Erythroblast (primary cell): ENCODE data around the gene ADAM12.

Experiments
- DNase-seq, 2 experiments: peaks; one replicate each; lab custom pipeline; 2025; lab: John Stamatoyannopoulos, UW
- GATA1 ChIP-seq: IDR thresholded peaks from 2 replicates; pipeline ENCODE4 v1.6.1; 2011; ENCODE audit warnings: low read depth, mild to moderate bottlenecking, control low read depth, low read length, moderate library complexity
- POLR2A ChIP-seq: IDR thresholded peaks from 2 replicates; pipeline ENCODE4 v1.6.1; 2011; ENCODE audit warnings: mild to moderate bottlenecking, low read length

Gene ADAM12

DNA sequence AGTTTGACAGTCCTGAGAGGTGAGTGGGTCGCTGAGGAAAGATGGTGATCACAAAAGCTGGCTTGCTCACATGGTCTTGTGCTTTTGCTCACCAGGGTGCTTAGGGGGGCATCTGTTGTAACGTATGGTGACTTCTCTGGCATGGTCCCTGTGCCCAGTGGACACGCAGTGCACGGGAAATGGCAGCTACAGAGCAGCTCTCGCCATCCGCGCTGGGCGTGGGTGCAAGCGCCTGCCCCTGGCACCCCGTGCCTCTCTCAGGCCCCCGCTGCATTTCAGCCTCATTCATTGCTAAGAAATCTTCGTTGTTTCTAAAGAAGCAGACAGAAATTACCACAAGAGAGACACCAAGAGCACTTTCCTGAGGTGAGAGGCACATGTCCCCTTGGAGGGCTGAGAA, 390.7 kb downstream of the ADAM12 start:
- TF ChIP-seq POLR2A (no peak), GATA1 (no peak)
- DNase-seq = no peak

DNA sequence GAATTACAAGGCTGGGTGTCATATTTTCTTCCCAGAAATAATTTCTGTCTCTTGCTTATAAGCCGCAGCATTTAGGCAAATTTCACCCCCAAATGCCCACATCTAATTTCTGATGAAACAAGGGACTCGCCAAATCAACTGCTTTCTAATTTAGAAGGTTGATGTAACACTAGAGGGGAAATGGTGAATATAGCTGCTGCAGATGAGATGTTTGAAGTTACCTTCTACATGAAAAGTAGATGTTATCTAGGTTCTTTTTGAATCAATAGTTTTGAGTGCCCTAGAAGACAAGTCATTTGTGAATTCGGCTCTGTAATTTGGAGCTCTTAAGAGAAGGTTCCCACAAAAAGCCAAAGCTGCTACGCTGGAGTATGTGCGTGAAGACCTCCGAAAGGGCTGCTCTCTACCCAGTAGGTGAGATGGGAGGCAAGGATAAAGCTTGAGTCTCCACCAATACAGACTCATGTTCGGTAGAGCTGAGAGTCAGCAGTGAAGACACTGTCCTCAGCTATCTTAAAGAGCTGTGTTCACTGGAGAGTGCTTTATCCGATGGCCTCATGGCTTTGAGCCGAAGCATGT, 392.5 kb downstream of the ADAM12 start:
- DNase-seq = no peak
- TF ChIP-seq GATA1 (no peak), POLR2A (no peak)

DNA sequence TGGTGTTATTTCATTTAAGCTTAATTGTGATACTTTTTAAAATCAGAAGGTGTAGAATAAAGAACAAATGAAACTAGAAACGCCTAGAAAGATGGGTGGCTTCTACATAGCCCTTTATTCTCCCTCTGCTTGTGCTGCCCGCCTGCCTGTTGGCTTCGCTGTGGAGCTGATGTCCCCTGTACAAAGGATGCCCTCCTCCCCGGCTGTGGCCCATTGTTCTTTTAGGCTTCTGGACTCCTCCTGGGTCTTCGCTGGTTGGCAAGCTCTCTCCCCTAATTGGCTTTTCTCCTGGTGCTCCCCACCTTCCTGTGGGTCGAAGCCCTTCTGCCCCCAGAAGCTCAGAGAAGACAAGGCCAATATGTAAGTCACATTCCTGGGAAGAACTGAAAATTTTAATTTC, 393.7 kb downstream of the ADAM12 start:
- DNase-seq = no peak
- TF ChIP-seq GATA1 (no peak), POLR2A (no peak)

DNA sequence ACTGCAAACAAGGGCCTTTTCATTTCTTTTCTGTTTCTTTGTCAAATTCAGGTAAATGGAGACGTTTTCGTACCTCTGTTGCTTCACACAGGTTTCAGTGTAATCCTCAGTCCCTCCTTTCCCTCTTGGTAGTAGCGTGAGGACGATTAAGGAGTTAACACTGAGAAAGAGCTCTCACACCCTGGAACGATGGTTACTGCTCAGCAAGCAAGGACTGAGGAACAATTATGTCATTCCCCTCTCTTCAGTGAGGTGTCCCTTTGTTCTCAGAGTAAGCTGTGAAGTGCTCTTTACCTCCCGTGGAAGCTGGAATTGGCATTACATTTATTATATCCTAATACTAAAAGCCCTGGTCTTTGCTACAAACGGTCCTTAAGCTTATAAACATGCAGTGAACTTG, 396.0 kb downstream of the ADAM12 start:
- DNase-seq = no peak
- TF ChIP-seq GATA1 (no peak), POLR2A (no peak)

DNA sequence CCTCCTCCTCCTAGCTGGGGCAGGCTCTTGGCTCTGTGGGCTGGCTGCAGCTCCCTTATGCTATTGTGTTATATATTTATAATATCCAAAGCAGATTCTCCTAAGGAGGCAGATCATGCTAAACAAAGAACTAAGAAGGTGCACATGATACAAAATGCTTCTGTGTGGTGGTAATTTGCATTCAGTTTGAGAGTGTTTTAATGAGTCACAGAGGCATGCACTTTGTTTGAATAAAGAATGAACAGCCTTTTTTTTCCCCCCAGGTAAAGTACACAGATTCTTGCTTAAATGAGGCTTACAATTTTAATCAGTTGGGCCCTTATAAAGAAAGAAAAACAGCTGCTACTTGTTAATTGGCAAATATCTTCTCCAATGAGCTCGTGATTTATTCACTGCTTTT, 396.9 kb downstream of the ADAM12 start:
- TF ChIP-seq POLR2A = no peak
- no peak for DNase-seq

DNA sequence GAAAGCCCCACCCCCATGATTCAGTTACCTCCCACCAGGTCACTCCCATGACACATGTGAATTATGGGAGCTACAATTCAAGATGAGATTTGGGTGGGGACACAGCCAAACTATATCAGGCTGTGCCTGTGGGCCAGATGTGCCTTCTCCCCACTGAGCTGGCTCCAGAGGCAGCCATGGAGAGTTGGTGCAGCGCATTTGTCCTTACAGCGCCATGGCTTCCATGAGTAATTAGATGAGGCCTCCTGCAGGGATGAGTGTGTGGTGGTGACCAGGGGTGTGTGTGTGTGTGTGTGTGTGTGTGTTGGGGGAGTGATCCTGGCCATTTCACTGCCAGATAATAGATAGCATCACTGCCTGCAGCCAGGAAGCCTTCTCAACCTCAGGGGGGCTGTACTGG, 397.3 kb downstream of the ADAM12 start:
- TF ChIP-seq GATA1 (no peak), POLR2A (no peak)
- DNase-seq = no peak

DNA sequence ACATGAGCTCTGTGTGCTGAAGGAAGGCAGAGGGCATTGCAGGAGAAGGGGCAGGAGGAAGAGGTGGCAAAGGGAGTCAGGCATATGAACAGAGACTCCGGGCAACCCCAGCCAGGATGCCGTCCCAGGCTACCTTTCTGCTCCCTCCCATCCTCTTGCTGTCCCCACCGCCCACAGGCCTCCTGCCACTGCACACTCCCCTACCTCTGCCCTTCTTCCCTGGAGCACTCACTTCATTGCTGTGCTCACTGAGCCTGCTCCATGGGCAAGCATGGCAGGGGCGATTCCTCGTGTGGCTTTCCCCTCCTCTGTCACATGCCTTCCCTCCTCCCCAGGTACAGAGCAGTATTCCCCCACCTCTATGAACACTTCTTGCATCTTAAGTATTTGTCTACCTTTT, 398.5 kb downstream of the ADAM12 start:
- no peak for DNase-seq
- TF ChIP-seq POLR2A (no peak), GATA1 (no peak)

DNA sequence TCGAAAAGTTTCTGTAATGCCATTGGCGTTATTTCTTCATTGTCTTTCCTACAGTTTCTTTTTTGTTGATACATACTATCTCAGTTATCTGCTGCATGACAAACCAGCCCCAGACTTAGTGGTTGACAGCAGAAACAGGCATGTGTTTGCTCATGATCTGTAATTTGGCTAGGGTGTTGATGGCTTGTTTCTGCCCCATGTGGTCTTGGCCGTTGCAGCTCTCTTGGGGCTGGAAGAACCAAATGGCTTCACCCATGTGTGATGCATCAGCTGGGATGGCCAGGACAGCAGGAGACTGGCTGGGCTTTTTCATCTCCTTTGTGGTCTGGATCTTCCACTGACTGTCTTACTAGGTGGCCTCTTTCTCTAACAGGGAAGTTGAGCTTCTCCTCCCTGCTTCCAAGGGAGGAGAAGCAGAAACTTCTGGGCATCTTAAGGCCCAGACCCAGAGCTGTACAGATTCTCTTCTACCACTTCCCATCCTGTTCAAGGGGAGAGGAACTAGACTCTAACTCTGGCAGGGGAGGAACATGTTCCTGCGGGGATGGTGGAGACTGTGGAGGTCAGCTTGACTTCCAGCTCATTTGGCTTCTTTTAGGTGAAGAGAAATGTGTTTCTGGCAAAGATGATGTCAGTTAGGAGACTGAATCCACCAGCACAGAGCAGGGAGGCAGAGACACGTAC, 402.6 kb downstream of the ADAM12 start:
- no peak for TF ChIP-seq GATA1
- no peak for TF ChIP-seq POLR2A
- DNase-seq = no peak

DNA sequence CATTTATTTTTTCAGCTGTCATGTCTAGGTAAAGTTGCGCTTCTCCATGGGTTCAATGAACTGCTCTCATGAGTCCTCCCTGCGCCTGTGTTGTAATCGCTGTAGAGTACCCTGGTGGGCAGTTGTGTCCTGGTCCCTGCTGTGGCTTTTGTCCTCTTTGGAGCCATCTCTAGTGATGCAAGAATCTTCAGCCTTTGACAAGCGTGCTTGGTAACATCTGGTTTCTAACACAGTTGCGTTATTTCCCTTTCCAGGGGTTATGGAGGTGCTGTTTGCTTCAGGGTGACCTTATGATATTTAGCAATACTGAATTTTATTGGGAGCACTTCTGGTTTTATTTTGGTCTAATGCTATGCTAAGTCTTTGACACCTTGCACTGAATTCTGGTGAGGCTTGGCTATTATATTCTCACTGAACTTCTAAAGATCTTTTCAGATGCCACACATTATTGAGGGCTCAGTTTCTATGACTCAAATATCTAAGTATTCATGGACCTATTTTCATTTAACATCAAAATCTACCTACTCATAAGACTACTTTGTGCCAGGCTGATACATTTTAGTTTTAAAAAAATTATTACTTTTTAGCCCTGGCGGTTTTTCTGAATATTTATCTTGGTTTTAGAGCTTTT, 403.3 kb downstream of the ADAM12 start:
- TF ChIP-seq GATA1 (no peak), POLR2A (no peak)
- DNase-seq = no peak

DNA sequence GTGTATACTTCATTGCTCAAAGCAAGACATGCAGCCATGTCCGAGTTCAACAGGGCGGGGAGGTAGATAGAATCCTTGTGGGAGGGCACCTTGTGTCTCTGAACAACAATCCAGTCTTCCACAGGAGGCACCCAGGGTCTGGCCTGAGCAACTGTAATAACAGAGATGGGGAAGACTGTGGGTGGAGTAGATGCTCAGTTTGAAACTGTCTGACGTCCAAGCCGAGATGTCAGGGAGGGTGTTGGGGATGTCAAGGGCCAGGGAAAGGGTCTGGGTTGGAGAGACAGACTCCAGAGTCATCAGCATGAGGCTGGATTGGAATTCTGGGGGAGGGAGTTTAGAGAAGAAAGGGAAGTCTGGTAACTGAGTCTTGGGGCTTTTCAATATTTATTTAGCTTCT, 403.9 kb downstream of the ADAM12 start:
- TF ChIP-seq POLR2A (no peak), GATA1 (no peak)
- DNase-seq = no peak

DNA sequence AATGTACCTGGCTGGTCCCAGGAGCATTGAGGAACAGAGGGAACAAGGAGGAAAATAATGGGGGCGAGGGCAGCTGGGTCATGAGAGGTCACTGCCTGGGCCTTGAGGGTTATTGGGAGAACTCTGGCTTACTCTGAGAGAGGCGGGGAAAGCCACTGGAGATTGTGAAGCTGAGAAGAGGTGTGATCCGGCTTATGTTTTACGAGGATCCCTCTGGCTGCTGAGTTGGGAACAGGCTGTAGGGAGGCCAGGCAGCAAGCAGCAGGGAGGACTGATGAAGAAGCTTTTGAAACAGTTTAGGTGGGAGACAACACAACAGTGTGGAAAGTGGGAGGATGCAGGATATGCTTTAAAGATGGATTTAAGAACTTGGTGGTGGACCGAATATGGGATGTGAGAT, 404.6 kb downstream of the ADAM12 start:
- TF ChIP-seq GATA1 (no peak), POLR2A (no peak)
- DNase-seq = no peak

DNA sequence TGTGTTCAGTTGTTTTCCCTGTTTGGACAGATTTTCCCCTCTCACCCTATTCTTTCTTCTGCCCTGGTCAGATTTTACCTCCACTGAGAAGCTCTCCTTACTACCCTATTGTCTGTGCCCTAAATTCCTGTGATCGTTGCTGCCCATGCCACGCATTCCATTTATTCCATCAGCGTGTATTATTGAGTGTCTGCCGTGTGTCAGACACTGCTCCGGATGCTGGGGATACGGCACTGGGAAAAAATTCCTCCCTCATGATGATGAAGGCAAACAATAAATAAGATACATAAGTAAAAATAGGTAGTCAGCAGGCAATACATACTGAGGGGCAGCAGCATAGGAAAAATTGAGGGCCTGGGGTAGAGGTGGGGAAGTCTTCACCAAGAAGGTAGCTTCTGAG, 405.1 kb downstream of the ADAM12 start:
- no peak for DNase-seq
- no peak for TF ChIP-seq GATA1
- TF ChIP-seq POLR2A = no peak

DNA sequence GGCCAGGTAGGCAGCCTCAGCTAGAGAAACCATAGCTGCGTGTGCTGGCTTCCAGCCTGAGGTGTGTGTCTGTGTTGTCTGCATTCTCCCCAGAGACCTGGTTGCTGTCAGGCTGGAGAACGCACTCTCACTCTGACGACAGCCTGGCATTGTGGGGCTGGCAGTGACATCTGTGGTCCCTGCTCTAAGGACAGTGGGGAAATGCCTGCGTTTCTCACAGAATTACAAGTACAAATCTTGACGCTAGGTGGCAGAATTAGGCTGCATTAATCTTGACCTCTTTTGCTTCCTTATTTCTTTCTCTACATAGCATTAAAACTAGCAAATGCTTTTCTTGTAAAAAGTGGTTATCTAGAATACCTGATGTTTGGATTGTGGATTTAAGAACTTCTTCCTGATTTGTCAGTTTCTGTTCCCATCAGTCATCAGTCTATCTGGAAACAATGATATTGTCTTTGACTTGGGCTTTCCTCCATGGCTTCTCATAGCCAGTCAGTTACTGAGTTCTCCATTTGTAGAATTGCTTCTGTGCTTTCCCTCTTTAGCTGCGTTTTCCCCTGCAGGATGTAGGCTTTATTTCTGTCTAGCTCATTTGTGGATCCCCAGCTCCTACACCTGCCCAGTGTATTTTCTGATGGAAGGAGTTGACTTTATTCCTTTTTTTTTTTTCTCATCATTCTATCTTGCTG, 405.9 kb downstream of the ADAM12 start:
- no peak for TF ChIP-seq GATA1
- TF ChIP-seq POLR2A = no peak
- DNase-seq = peak; percentile 55 to 78

DNA sequence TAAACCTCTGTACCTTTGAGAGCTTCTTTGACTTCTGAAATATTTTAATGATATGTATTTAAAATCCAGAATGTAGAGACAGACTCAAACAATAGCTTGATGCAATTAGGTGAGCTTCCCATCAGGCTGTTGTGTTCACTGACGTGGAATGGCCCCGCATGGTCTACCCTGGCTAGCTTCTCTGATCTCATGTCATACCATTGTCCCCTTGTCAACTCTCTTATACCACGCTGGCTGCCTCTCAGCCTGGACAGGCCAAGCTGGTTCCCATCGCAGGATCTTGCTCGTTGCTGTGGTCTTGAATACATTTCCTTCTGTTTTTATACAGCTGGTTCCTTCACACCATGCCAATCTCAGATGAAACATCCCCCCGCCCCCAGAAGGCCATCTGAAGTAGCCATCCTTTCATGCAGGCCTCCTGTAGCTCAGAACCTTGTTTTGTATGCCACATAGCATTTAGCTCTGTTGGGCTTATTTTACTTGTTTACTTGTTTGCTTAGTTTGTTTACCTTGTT, 407.7 kb downstream of the ADAM12 start:
- TF ChIP-seq POLR2A = no peak
- TF ChIP-seq GATA1 = no peak
- no peak for DNase-seq
